Stimulated activated CD8-positive, alpha-beta memory T cell treated with anti-CD3 and anti-CD28 coated beads, Interleukin-12 subunit alpha, Interleukin-12 subunit beta, amount 100 ng/mL, for 1 hour (primary cell): ENCODE results near the gene SMG9.

Experiments used
- DNase-seq: peaks from one replicate; pipeline ENCODE4 v3.0.0-alpha.2; 2020; ENCODE audit warnings: low read depth

Gene SMG9

GRCh38 chr19:43721469-43722048 is 33.2 kb downstream of the SMG9 start:
- DNase-seq: no peak

- no peak for DNase-seq
Observed at GRCh38 chr19:43720936-43721335, 33.8 kb downstream of the SMG9 start.

DNA sequence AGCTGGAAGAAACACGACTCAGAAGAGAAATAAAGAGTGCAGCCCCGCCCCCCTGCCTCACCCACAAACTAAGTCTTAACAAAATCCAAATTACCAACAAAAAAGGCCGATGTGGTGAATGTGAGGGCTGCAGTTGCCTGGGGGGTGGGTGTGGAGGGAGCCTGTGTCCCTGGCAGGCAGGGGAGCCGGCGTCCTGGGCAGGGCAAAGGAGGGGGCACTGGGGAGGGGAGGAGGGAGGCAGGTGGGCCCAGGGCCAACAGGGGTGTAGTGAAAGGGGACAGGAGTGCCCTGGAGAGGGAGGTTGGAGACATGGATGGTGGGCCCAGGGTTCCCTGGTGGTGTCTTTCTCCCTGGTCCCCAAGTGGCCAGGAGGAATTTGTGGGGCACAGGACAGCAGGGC is 34.8 kb downstream of the SMG9 start:
- no peak for DNase-seq

GRCh38 chr19:43719378-43719868 is 35.3 kb downstream of the SMG9 start:
- no peak for DNase-seq

GRCh38 chr19:43718627-43719377 is 36.0 kb downstream of the SMG9 start:
- DNase-seq: no peak

GRCh38 chr19:43715776-43716175 is 39.0 kb downstream of the SMG9 start, which contains the start of gene IRGC:
Gene IRGC (plus strand): TSS chr19:43716076. CDS start chr19:43718559, 2,483 bp downstream.
- DNase-seq: no peak

DNA sequence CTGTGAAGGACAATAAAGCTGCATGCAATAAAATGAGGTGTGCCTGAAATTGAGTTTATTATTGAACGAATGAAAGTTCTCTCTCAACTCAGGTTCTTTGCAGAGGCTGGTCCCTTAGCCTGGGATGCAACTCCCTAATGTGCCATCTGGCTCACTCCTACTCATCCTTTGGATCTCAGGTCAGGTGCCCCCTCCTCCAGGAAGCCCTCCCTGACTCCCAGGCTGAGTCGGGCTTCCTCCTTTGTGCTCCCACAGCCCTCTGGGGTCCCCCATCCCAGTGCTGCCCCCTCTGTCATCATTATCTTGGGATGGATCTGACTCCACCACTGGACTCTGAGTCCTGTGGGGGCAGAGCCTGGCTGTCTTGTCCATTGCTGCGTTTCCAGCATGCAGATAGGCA is 41.6 kb downstream of the SMG9 start:
- DNase-seq: no peak

DNA sequence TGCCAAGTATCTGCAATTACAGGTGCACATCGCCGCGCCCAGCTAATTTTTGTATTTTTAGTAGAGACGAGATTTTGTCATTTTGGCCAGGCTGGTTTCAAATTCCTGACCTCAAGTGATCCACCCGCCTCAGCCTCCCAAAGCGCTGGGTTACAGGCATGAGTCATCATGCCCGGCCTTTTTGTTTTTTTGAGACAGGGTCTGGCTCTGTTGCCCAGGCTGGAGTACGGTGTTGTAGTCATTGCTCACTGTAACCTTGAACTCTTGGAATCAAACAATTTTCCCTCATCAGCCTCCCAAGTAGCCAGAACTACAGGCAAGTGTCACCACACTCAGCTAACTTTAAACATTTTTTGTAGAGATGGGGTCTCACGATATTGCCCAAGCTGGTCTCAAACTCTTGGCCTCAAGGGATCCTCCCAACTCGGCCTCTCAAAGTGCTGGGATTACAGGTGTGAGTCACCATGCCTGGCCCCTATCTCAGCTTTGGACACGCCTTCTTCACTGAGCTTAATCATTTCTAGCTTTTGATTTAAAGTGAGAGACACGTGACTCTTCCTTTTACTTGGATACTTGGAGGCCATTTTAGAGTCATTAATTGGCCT is 42.9 kb downstream of the SMG9 start:
- DNase-seq: no peak

GRCh38 chr19:43708716-43709115 is 46.0 kb downstream of the SMG9 start:
- DNase-seq: no peak

- no peak for DNase-seq
Observed at GRCh38 chr19:43707158-43707712, 47.5 kb downstream of the SMG9 start.

DNA sequence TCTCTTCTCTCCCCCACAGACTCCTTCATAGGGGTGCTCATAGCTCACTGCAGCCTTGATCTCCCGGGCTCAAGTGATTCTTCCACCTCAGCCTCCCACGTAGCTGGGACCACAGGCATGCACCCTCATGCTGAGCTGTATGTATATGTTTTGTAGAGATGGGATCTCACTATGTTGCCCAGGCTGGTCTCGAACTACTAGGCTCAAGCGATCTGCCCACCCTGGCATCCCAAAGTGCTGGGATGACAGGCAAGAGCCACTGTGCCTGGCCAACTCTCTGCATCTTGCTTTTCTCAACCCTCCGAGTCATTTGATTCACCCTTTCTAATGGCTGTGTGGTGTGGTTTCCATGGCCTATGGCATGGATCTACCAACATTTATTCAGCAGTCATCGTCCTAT is 49.0 kb downstream of the SMG9 start:
- DNase-seq: no peak

DNA sequence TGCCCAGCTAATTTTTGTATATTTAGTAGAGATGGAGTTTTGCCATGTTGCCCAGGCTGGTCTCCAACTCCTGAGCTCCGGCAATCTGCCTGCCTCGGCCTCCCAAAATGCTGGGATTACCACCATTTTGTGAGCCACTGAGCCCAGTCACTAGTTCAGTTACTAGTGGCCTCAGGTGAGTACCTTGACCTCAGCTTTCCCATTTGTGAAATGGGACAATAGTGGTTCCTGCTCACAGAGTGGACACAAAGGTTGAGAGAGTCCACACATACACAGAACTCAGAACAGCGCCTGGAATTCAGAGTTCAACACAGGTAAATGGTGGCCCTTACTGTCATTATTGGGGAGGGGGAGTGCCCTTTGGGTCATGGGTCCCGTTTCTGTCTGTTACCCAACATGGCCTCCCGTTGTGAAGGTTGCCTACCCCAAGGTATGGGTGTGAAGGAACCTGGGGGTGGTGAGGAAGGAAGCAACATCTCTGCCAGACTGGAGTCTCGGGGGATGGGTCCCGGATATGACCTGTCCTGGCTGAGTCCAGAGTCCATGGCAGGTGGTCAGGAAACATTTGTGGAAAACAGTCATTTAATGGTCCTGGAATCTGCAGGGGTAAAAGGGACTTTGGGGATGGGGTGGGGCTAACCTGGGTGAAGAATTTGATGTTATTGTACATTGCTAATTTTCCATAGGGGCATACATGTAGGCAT is 50.6 kb downstream of the SMG9 start:
- DNase-seq: no peak

DNA sequence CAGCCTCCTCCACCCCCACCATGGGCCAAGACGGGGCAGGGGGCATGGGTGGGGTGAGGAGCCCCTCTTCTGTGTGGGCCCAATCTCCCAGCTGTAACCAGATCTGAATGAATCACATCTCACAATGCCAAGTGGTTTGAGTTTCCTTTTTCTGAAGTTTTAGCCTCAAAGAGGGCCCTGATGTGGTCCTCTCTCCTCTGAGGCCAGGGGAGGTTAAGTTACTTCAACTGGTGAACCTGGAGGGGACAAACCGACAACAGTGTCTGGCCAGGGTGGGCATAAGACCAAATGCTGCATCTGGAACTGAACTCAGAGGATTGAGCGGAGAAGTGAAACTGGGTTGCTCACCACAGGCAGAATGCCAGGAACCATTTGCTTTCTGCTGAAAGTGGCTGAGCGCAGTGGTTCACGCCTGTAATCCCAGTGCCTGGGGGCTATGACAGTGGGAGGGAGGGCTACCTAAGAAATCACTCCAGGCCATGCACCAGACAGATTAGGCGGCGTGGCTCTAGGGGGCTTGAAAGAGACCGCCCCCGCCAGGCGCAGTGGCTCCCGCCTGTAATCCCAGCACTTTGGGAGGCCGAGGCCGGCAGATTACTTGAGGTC is 54.3 kb downstream of the SMG9 start:
- DNase-seq: no peak

DNA sequence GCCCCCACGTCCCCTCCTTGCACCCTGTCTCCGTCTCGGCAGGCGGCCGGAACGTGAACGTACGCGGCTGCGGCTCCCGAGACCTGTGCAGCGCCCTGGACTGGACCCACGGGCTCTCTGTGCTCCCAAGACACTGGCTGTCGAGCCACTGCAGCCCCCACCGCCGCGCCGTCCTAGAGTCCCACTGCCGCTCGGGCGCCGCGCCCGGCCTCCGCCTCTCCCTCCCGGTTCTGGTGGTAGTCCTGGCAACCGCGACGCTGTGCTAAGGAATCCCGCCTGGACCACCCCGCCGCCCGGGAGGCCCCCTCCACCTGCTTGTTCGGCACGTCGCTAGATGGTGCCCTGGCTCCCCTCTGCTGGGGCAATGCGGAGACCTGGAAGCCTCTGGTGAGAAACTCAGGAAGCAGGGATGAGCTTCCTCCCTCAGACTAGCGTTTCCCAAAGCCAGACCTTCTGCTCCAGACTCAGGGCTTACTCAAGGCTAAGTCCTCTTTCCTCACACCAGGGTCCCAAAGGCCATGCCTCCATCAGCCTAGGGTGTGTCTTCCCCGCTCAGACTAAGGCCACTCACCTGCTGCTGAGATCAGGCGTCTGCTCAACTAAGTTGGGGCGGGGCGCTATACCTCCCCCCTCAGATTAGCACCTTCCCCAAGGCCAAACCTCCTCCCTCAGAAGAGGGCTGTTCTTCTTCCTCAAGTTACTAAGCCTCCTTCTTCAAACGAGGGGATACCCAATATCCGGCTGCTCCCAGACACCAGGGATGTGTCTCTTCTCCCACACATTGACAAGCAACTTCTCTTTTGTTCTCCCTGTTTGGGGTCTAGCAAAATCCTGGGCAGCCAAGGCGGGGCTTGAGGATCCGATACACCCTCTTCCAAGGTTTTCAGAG is 55.0 kb downstream of the SMG9 start:
- DNase-seq: no peak

DNA sequence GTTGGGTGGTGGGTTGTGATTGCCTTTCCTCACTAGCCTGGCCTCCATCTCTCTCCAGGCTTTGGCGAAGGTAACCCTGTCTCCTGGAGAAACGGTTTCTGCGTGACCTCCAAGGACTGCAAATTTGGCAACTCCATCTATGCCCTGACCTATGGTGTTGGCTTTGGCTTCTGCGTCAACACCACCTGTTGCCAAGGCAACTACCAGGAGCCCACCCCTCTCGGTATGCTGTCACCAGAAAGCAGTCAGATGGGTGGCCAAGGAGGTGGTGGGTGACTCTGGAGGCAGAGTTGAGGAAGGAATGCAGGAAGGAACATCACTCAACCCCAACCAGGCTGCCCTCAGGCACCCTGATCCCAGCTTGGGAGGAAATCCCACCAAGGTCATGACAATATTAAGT is 57.5 kb downstream of the SMG9 start:
- DNase-seq: no peak

GRCh38 chr19:43695985-43696704 is 58.6 kb downstream of the SMG9 start:
- no peak for DNase-seq

- no peak for DNase-seq
Observed at GRCh38 chr19:43694553-43694952, 60.2 kb downstream of the SMG9 start.

- no peak for DNase-seq
Observed at GRCh38 chr19:43692877-43693276, 61.9 kb downstream of the SMG9 start.

GRCh38 chr19:43692385-43692784 is 62.4 kb downstream of the SMG9 start:
- DNase-seq: no peak

DNA sequence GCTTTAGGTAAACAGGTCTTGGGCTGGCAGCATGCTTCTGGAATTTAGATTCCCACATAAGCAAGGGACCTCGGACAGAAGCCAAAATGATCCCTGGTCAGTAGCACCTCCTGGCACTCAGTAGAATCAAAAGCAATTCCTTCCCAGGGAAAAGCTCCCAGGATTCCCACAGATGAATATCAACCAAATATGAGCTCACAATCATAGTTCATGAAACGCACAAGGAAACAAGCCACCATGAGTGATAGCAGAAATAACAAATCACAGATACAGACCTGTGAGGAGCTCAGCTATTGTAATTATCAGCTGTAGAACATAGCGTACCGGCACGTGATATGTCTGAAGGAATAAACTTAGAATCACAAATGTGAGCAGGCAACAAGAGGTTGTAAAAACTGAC is 63.0 kb downstream of the SMG9 start:
- DNase-seq: no peak
